ENCODE results near the gene RALGDS. TPM values are rescaled to one million over a fixed set of nuclear protein-coding genes. Genes with fewer than 3 reads are reported as not detected.
"Not testable (repeated sequence)": the region's sequence is repeated elsewhere in the genome, so short reads cannot be mapped to it uniquely, and the experiment has no call there.

The RALGDS gene
- total RNA-seq, 1 donor from 2014 or later = 26.1 TPM

- Histone ChIP-seq H3K9ac (ENCODE audit: low read depth in 1 of 3, low read length in 3 of 3) (no peak overlapping the region), H3K36me3 (ENCODE audit: control insufficient read depth in 3 of 3, insufficient read depth in 3 of 3, low read length in 3 of 3) (peaks cover 75 to 86% (median 83%) of the 10 kb centered on the region in 3 donors), H3K9me3 (ENCODE audit: control insufficient read depth in 3 of 3, low read length in 3 of 3) (no peaks in the 10 kb centered on the region), H3K4me1 (ENCODE audit: control insufficient read depth in 3 of 3, insufficient read depth in 3 of 3, low read length in 3 of 3) (peaks cover 0 to 16% (median 10%) of the 10 kb centered on the region in 3 donors), H3K4me3 (ENCODE audit: low read length in 3 of 3) (no peak overlapping the region), H3K27me3 (ENCODE audit: control insufficient read depth in 3 of 3, insufficient read depth in 3 of 3, low read length in 3 of 3) (no peaks in the 10 kb centered on the region), H3K27ac (ENCODE audit: low read depth, low read length) (no peak overlapping the region)
Measured at GRCh38 chr9:133101356-133102189, 19.5 kb downstream of the RALGDS start.

DNA sequence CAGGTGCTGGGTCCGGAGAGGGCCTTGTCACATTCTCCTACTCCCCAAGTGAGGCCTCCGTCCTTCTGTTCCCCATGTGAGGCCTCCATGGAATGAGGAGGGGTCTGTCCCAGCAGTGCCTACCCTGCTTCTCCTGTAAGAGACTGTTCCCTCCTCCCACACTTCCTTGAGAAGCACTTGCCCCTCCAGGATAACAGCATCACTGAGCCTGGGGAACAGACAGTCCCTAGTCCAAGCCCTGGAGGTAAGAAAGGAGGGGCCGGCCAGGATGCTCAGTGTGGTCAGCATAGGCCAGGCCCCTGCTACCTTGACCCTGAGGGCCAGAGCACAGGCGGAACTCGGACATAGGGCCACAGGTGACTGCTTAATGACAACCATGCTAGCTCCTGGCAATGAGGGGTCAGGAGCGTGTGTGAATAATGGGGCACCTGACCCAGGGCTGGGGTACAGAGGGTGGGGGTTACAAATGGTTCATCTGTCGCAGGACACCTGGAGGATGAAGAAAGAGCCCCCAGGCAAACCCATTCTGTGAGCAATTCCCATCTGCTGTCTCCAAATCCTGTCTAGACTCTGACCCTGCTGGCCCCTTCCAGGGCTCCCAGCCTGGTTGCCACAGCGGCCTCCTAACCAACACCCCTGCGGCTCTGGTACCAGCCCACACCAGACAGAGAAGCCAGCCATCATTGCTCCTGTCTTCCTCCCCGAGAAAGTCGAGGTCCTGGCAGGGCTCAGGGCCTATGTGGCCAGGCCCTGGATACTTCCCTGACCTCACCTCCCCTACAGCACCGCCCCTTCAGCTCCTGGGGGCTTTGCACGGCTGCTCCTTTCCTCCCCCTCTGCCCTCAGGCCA lies 20.3 kb downstream of the RALGDS start:
- Histone ChIP-seq H3K9ac (ENCODE audit: low read depth in 1 of 3, low read length in 3 of 3) (peak overlapping the region in 1 of 3 donors; percentile 25), H3K27me3 (ENCODE audit: control insufficient read depth in 3 of 3, insufficient read depth in 3 of 3, low read length in 3 of 3) (no peaks in the 10 kb centered on the region), H3K4me3 (ENCODE audit: low read length in 3 of 3) (no peak overlapping the region), H3K4me1 (ENCODE audit: control insufficient read depth in 3 of 3, insufficient read depth in 3 of 3, low read length in 3 of 3) (peaks cover 0 to 16% (median 10%) of the 10 kb centered on the region in 3 donors), H3K27ac (ENCODE audit: low read depth, low read length) (no peak overlapping the region), H3K36me3 (ENCODE audit: control insufficient read depth in 3 of 3, insufficient read depth in 3 of 3, low read length in 3 of 3) (peaks cover 68 to 80% (median 78%) of the 10 kb centered on the region in 3 donors), H3K9me3 (ENCODE audit: control insufficient read depth in 3 of 3, low read length in 3 of 3) (peaks cover 0 to 3% (median 0%) of the 10 kb centered on the region in 3 donors)

GRCh38 chr9:133099726-133100505 lies 21.1 kb downstream of the RALGDS start:
- H3K27me3 ChIP-seq (ENCODE audit: control insufficient read depth in 3 of 3, insufficient read depth in 3 of 3, low read length in 3 of 3) = no peaks in the 10 kb centered on the region

DNA sequence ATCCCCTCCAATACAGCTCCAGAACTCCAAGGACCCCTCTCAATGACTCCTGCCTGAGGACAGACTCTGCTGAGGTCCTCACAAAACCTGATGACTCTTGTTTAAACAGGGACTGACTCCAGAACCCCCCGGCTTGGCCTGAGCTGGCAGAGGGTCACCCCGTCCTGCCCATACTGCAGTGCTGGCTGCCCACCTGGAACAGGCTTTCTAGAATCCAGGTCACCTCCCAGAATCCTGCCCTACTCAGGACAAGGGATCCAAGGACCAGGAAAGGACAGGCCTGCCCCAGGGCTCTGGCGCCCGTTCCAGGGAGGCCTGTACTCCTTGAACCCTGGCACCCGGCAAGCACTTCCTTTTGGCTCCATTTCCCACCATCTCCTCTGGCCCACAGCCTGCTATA lies 22.2 kb downstream of the RALGDS start:
- Histone ChIP-seq H3K4me1 (ENCODE audit: control insufficient read depth in 3 of 3, insufficient read depth in 3 of 3, low read length in 3 of 3) (peaks cover 0 to 16% (median 10%) of the 10 kb centered on the region in 3 donors), H3K27me3 (ENCODE audit: control insufficient read depth in 3 of 3, insufficient read depth in 3 of 3, low read length in 3 of 3) (no peaks in the 10 kb centered on the region), H3K27ac (ENCODE audit: low read depth, low read length) (no peak overlapping the region), H3K9me3 (ENCODE audit: control insufficient read depth in 3 of 3, low read length in 3 of 3) (peaks cover 0 to 3% (median 0%) of the 10 kb centered on the region in 3 donors), H3K4me3 (ENCODE audit: low read length in 3 of 3) (no peak overlapping the region), H3K9ac (ENCODE audit: low read depth in 1 of 3, low read length in 3 of 3) (no peak overlapping the region), H3K36me3 (ENCODE audit: control insufficient read depth in 3 of 3, insufficient read depth in 3 of 3, low read length in 3 of 3) (peaks cover 58 to 68% (median 64%) of the 10 kb centered on the region in 3 donors)

More at GRCh38 chr9:133099726-133100505, 21.1 kb downstream of the RALGDS start:
- Histone ChIP-seq H3K9ac (ENCODE audit: low read depth in 1 of 3, low read length in 3 of 3) (peak overlapping the region in 1 of 3 donors; percentile 25), H3K4me1 (ENCODE audit: control insufficient read depth in 3 of 3, insufficient read depth in 3 of 3, low read length in 3 of 3) (peaks cover 0 to 16% (median 10%) of the 10 kb centered on the region in 3 donors), H3K4me3 (ENCODE audit: low read length in 3 of 3) (no peak overlapping the region), H3K9me3 (ENCODE audit: control insufficient read depth in 3 of 3, low read length in 3 of 3) (peaks cover 0 to 3% (median 0%) of the 10 kb centered on the region in 3 donors), H3K27ac (ENCODE audit: low read depth, low read length) (no peak overlapping the region), H3K36me3 (ENCODE audit: control insufficient read depth in 3 of 3, insufficient read depth in 3 of 3, low read length in 3 of 3) (peaks cover 63 to 74% (median 71%) of the 10 kb centered on the region in 3 donors)

DNA sequence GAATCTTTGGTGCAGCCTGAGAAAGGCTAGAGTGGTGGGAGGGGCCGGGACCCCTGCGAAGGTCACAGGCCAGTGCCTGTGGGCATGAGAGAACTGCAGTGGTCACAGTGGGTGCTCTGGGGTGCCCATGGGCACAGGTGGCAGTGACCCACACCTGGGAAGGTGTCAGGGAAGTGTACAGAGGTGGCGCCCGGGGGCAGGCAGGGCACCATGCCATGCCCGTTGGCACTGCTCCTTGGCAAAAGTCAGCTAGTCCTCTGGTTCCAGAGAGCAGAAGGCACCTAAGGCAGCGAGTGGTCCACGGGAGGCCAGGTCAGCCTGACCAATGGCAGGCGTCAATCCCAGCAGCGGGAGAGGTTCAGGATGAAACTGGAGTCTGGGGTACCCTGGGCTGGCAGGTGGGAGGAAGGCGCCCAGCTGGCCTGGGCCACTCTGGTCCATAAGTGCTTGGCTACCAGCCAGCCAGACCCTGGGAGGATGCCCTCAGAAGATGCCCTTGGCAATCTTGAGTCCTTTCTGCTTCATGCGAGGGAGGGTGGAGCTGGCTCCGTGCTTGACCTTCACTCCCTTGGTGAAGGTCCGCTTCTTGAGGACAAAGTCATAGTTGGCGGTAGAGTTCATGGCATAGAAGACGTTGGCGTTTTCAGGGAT lies 22.8 kb downstream of the RALGDS start:
- peaks cover 0 to 13% (median 6%) of the 10 kb centered on the region in 3 donors for H3K4me1 ChIP-seq (ENCODE audit: control insufficient read depth in 3 of 3, insufficient read depth in 3 of 3, low read length in 3 of 3)
- peaks cover 0 to 3% (median 0%) of the 10 kb centered on the region in 3 donors for H3K9me3 ChIP-seq (ENCODE audit: control insufficient read depth in 3 of 3, low read length in 3 of 3)
- no peak overlapping the region for H3K4me3 ChIP-seq (ENCODE audit: low read length in 3 of 3)
- no peak overlapping the region for H3K9ac ChIP-seq (ENCODE audit: low read depth in 1 of 3, low read length in 3 of 3)
- H3K36me3 ChIP-seq (ENCODE audit: control insufficient read depth in 3 of 3, insufficient read depth in 3 of 3, low read length in 3 of 3) = peaks cover 53 to 64% (median 61%) of the 10 kb centered on the region in 3 donors
- H3K27me3 ChIP-seq (ENCODE audit: control insufficient read depth in 3 of 3, insufficient read depth in 3 of 3, low read length in 3 of 3) = no peaks in the 10 kb centered on the region
- no peak overlapping the region for H3K27ac ChIP-seq (ENCODE audit: low read depth, low read length)

DNA sequence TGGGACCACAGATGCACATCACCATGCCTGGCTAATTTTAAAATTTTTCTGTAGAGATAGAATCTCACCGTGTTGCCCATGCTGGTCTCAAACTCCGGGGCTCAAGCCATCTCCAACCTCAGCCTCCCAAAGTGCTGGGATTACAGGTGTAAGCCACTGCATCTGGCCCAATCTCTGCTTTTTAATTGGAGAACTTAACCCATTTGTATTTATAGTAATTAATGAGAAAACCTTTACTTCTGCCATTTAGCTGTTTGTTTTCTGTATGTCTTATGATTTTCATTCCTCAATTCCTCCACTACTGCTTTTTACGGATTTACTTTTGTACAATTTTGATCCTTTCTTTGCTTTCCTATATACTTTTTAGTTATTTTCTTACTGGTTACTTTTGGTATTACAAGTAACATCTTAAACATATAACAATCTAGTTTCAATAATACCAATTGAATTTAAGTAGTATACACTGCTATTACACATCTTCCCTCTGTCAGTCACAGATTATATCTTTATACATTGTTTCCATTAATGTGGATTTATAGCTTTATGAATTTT lies 26.1 kb downstream of the RALGDS start:
- no peak overlapping the region for H3K9ac ChIP-seq (ENCODE audit: low read depth in 1 of 3, low read length in 3 of 3)
- peaks cover 0 to 8% (median 5%) of the 10 kb centered on the region in 3 donors for H3K4me1 ChIP-seq (ENCODE audit: control insufficient read depth in 3 of 3, insufficient read depth in 3 of 3, low read length in 3 of 3)
- peaks cover 20 to 32% (median 30%) of the 10 kb centered on the region in 3 donors for H3K36me3 ChIP-seq (ENCODE audit: control insufficient read depth in 3 of 3, insufficient read depth in 3 of 3, low read length in 3 of 3)
- no peaks in the 10 kb centered on the region for H3K27me3 ChIP-seq (ENCODE audit: control insufficient read depth in 3 of 3, insufficient read depth in 3 of 3, low read length in 3 of 3)
- no peak overlapping the region for H3K27ac ChIP-seq (ENCODE audit: low read depth, low read length)
- H3K9me3 ChIP-seq (ENCODE audit: control insufficient read depth in 3 of 3, low read length in 3 of 3) = peaks cover 0 to 3% (median 0%) of the 10 kb centered on the region in 3 donors
- no peak overlapping the region for H3K4me3 ChIP-seq (ENCODE audit: low read length in 3 of 3)

DNA sequence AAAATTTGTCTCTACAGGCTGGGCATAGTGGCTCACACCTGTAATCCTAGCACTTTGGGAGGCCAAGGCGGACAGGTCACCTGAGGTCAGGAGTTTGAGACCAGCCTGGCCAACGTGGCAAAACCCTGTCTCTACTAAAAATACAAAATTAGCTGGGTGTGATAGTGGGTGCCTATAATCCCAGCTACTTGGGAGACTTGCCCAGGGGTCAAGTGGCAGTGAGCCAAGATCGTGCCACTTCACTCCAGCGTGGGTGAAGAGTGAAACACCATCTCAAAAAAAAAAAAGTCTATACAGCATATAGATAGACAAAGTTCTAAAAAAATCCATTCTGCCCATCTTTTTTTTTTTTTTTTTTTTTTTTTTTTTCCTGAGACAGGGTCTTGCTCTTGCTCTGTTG lies 26.7 kb downstream of the RALGDS start:
- not testable (repeated sequence) for H3K9me3 ChIP-seq (ENCODE audit: control insufficient read depth in 3 of 3, low read length in 3 of 3); H3K4me3 ChIP-seq (ENCODE audit: low read length in 3 of 3); H3K4me1 ChIP-seq (ENCODE audit: control insufficient read depth in 3 of 3, insufficient read depth in 3 of 3, low read length in 3 of 3); H3K27me3 ChIP-seq (ENCODE audit: control insufficient read depth in 3 of 3, insufficient read depth in 3 of 3, low read length in 3 of 3); H3K27ac ChIP-seq (ENCODE audit: low read depth, low read length); H3K9ac ChIP-seq (ENCODE audit: low read depth in 1 of 3, low read length in 3 of 3)
- peaks cover 16 to 27% (median 24%) of the 10 kb centered on the region in 3 donors for H3K36me3 ChIP-seq (ENCODE audit: control insufficient read depth in 3 of 3, insufficient read depth in 3 of 3, low read length in 3 of 3)

DNA sequence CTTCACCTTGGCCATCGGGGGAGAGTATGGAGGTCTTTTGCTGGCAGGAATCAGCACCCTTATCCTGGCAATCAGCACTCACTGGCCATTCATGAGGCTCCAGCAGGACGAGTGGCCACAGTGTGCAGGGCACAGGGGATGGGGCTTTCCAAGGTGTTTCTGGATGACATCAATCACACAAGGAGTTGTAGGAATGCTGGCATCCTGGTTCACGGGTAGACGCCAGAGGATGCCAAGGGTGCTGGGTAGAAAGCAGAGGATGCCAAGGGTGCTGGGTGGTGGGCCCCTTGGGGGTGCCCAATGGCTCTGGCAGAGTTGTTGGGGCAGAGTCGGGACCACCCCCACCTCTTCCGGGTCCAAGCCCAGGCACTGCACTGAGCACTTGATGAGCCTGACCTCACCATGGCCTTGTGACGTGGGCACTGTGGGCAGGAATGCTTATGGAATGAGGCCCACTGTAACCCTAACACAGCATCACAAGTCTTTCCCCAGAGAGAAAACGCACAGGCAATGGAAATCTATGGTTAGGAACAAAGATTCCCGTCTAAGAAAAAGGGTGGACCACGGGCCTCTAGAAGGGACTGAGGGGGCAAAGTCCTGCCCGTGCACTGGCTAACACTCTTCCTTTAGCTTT lies 30.2 kb downstream of the RALGDS start:
- no peaks in the 10 kb centered on the region for H3K36me3 ChIP-seq (ENCODE audit: control insufficient read depth in 3 of 3, insufficient read depth in 3 of 3, low read length in 3 of 3)
- H3K4me1 ChIP-seq (ENCODE audit: control insufficient read depth in 3 of 3, insufficient read depth in 3 of 3, low read length in 3 of 3) = no peaks in the 10 kb centered on the region
- H3K27ac ChIP-seq (ENCODE audit: low read depth, low read length) = no peak overlapping the region
- H3K4me3 ChIP-seq (ENCODE audit: low read length in 3 of 3) = no peak overlapping the region
- H3K9ac ChIP-seq (ENCODE audit: low read depth in 1 of 3, low read length in 3 of 3) = no peak overlapping the region
- H3K27me3 ChIP-seq (ENCODE audit: control insufficient read depth in 3 of 3, insufficient read depth in 3 of 3, low read length in 3 of 3) = no peaks in the 10 kb centered on the region
- no peaks in the 10 kb centered on the region for H3K9me3 ChIP-seq (ENCODE audit: control insufficient read depth in 3 of 3, low read length in 3 of 3)
